Femur (tissue), 1 donor: ENCODE results near the gene KRT32.
"Not testable (repeated sequence)": the region's sequence is repeated elsewhere in the genome, so short reads cannot be mapped to it uniquely, and the experiment has no call there.

Experiments used
- DNase-seq: peaks from one replicate; pipeline ENCODE4 v3.0.0-alpha.2; 2017

The KRT32 gene

GRCh38 chr17:41424111-41424635 lies 43.0 kb downstream of the KRT32 start, which contains the start of gene KRT37:
Gene KRT37 (minus strand): TSS chr17:41424585. CDS start chr17:41424523, 62 bp downstream.
- DNase-seq, result no peak

DNA sequence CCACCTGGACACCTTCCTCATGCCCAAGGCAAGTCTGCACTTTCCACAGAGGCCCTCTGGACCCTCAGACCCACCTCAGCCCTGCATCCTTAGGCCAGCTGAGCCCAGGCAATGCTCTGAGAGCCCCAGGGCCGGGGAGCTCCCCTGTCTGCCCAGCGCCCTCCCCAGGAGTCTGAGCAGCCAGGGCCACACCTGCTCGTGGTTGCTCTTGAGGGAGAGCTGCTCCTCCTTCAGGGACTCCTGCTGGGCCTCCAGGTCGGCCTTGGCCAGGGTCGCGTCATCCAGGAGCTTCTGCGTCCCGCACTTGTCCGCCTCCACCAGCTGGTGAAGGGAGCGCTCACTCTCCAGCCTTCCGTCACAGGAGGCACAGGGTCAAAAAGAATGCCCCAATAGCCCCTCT lies 44.6 kb downstream of the KRT32 start:
- DNase-seq, result not testable (repeated sequence)

DNA sequence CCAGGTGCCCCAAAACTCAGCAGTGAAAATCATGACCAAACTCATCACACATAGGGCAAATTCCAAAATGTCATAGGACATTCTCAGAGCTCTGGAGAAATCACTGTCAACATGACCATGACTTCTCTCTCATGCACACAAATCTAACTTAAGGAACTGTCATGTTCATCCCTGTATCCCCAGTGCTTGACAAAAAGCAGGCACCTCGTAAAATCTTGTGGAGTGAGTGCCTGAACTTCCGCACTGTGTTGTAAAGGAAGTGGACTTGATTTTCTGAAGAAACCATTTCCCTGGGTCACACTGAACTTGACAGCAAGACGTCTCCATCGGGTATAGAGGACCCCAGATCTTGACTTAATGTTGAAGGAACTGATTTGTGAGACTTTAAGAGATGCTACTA lies 45.6 kb downstream of the KRT32 start:
- no peak for DNase-seq

GRCh38 chr17:41421116-41421515 lies 46.1 kb downstream of the KRT32 start:
- DNase-seq, result no peak

DNA sequence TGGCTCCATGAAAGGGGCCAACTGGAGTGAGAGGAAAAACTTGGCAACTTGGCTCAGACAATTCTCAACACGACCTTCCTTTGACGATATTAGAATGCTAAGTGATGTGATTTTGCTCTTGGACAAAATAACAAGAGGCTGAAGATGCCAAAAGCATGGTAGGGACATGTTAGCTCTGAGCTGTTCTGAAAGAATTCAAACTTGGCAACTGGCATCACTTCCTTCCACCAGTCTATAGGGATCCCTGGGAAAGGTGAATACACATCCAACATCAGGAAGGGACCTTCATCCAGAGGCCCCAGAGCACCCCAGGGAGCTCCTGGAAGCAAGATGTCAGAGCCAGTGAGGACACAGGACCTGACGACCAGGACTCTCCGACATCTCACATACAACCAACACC lies 47.1 kb downstream of the KRT32 start:
- no peak for DNase-seq

- no peak for DNase-seq
These were observed 47.5 kb downstream of the KRT32 start for GRCh38 chr17:41419716-41420115.

- DNase-seq, result no peak
These were observed 48.9 kb downstream of the KRT32 start for GRCh38 chr17:41418116-41418860.

- DNase-seq, result no peak
These were observed 49.6 kb downstream of the KRT32 start for GRCh38 chr17:41417576-41418015.

DNA sequence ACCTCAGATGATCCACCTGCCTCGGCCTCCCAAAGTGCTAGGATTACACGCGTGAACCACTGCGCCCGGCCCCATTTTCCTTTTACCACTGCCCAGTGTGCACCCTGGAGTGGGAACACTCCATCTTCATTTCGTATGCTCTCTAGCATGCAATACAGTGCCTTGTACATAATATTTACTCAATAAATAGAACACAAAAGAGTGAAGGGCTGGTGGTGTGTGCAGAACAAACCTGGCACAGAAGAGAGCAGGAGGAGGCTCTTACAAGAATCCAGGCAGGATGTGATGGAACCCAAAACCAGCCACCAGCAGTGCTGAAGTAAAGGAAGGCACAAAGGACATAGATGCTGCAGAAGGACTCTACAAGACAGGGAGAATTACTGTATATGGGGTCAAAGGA lies 50.1 kb downstream of the KRT32 start:
- DNase-seq, result no peak

DNA sequence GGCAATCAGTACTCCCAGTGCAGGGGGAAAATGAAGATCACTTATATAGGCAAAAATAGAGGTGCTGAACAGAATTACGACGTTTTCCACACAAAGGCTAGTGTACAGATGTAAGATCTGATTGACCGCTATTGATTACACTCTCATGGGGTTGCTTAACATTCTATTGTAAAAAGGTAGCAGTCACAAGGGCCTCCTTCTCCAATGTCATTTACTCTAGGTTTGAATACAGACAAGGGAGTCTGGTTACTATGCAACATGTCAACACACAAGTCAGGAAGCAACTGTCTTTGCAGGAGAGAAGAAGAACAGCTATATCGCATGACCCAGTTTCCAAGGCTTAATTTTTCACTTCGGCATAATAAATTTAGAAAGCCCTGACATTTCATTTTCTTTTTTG lies 50.7 kb downstream of the KRT32 start:
- DNase-seq, result no peak

DNA sequence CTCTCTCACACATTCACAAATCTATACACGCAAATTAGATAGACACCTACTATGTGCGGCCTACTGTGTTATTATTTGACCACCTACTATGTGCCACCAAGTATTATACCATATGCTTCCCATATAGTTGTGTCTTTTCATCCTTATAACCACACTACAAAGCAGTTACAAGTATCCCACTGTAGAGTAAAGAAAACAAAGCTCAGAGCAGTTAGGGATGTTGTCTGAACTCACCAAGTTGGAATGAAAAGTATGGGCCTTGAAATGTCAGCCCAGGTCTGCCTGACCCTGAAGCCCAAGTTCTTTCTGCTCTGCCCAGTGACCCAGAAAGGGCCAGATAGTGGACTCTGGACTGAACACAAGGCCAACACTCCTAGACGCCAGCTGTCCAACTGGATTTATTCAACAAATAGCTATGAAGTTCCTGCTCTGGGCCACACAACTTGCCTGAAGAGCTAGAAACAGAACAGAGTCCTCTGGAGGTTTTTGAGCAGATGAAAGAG lies 51.3 kb downstream of the KRT32 start:
- no peak for DNase-seq

DNA sequence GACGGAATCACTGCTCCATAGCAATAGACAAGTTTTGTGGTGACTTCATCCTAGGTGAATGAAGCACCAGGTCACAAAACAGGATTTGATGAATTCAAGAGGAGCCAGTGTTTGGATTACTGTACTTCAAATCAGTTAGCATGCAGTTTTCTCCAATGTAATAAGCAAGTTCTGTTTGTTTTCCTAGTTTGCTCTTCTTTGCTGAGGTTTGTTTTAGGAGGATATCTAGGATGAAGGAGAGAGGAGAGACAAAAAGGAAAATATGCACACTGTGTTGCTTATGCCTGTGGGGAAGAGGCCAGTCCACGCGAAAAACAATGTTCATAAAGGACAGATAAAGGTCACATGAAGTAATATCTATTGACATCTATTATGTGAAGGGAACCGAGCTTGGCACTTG lies 51.8 kb downstream of the KRT32 start:
- no peak for DNase-seq

DNA sequence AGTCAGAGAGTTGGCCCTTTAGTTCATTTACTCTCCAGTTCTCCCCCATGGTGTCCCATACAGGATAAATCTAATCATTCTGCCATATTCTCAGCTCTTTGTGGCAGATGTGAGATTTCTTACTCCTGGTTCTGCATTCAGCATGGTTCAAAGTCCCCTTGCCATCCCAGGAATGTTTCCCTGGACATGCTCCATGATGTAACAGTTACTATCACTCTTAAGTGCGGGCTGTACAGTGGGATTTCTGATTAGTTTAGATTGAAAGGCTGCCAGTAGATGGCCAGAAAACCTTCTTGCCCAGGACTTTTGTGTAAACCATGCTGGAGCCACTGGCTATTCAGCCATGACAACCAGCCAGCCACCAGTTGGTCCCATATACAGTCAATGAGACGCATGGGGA lies 53.2 kb downstream of the KRT32 start:
- DNase-seq, result no peak

DNA sequence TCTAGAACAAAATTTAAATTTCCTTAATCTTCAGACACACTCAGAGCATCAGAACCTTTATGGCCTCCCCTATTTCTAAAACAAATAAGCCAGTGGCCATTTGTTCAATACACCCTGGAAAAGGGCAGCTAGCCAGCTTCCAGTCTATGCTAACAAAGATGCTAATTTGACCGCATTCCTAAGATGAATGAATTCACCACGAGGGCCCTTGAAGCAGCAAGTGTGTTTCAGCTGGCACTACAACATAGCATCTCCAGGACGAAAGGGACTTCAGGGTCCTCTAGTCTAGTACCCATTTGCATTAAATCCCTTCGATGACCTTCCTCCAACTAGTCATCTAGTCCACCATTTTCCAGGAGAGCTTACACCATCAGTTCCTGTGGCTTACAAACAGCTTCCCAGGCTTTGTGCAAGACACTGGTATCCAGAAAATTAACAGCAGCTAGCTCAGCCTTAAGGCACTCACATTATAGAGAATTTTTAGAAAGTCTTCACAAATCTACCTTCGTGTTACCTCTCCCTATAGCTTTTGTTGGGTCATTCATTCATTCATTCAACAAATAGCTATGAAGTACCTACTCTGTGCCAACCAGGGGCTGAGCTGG lies 53.7 kb downstream of the KRT32 start:
- DNase-seq, result no peak

- DNase-seq, result no peak
These were observed 55.9 kb downstream of the KRT32 start for GRCh38 chr17:41411072-41411840.
